Liver (tissue), 3 donors: Measurements from ENCODE around the gene KPNA6.

Experiments
- JUND ChIP-seq, 2 donors: IDR thresholded peaks; 2 replicates each; pipeline ENCODE4 v1.6.1; 2016; ENCODE audit warnings: antibody characterized with exemption in 2 of 2
- NR2F2 ChIP-seq: IDR thresholded peaks from 2 replicates; pipeline ENCODE4 v1.6.1; 2016; ENCODE audit warnings: antibody characterized with exemption
- TF ChIP-seq, protein P1 (sequence below): fragments of 150-350 bp; IDR thresholded peaks from 2 replicates; pipeline ENCODE4 v1.5.1; 2017; ENCODE audit warnings: improper control_type of control experiment, low read depth, low read length; ENCODE audit not compliant: missing input control
- TF ChIP-seq, protein P2 (sequence below): IDR thresholded peaks from 2 replicates; pipeline ENCODE4 v1.6.1; 2016; ENCODE audit warnings: antibody characterized with exemption
- TF ChIP-seq, protein P3 (sequence below): IDR thresholded peaks from 2 replicates; pipeline ENCODE4 v1.6.1; 2016; ENCODE audit warnings: antibody characterized with exemption, mild to moderate bottlenecking
- donor health status: healthy.
- donor health status: healthy.

DNA sequence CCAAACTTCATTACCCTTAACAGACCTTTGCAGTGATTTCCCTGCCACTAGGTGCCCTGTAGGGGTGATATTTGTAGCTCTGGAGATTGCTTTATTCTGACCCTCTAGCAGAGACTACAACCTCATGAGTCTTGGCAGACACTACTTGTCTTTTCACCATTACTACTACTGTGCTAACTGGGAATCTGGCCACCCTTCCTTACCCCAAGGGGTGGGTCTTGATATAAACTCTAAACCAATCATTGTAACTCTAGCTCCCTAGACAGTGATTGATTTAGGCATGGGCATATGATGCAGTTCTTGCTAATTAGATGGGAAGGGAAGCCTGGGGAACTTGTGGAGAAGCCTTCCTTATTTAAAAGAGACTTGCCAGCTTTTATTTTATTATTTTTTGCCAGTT, 3.9 kb downstream of the KPNA6 start:
- TF ChIP-seq, protein P1, sequence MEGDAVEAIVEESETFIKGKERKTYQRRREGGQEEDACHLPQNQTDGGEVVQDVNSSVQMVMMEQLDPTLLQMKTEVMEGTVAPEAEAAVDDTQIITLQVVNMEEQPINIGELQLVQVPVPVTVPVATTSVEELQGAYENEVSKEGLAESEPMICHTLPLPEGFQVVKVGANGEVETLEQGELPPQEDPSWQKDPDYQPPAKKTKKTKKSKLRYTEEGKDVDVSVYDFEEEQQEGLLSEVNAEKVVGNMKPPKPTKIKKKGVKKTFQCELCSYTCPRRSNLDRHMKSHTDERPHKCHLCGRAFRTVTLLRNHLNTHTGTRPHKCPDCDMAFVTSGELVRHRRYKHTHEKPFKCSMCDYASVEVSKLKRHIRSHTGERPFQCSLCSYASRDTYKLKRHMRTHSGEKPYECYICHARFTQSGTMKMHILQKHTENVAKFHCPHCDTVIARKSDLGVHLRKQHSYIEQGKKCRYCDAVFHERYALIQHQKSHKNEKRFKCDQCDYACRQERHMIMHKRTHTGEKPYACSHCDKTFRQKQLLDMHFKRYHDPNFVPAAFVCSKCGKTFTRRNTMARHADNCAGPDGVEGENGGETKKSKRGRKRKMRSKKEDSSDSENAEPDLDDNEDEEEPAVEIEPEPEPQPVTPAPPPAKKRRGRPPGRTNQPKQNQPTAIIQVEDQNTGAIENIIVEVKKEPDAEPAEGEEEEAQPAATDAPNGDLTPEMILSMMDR, result no peak
- TF ChIP-seq, protein P2, sequence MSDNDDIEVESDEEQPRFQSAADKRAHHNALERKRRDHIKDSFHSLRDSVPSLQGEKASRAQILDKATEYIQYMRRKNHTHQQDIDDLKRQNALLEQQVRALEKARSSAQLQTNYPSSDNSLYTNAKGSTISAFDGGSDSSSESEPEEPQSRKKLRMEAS, result no peak
- TF ChIP-seq NR2F2 (no peak), JUND (IDR thresholded peaks at IDR 0.05) (no peak)
- TF ChIP-seq, protein P3, sequence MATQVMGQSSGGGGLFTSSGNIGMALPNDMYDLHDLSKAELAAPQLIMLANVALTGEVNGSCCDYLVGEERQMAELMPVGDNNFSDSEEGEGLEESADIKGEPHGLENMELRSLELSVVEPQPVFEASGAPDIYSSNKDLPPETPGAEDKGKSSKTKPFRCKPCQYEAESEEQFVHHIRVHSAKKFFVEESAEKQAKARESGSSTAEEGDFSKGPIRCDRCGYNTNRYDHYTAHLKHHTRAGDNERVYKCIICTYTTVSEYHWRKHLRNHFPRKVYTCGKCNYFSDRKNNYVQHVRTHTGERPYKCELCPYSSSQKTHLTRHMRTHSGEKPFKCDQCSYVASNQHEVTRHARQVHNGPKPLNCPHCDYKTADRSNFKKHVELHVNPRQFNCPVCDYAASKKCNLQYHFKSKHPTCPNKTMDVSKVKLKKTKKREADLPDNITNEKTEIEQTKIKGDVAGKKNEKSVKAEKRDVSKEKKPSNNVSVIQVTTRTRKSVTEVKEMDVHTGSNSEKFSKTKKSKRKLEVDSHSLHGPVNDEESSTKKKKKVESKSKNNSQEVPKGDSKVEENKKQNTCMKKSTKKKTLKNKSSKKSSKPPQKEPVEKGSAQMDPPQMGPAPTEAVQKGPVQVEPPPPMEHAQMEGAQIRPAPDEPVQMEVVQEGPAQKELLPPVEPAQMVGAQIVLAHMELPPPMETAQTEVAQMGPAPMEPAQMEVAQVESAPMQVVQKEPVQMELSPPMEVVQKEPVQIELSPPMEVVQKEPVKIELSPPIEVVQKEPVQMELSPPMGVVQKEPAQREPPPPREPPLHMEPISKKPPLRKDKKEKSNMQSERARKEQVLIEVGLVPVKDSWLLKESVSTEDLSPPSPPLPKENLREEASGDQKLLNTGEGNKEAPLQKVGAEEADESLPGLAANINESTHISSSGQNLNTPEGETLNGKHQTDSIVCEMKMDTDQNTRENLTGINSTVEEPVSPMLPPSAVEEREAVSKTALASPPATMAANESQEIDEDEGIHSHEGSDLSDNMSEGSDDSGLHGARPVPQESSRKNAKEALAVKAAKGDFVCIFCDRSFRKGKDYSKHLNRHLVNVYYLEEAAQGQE, result no peak
